Ishikawa (cell line): ENCODE data around the gene C11orf16.
A peak's percentile ranks its signal among the peaks of the same experiment; 100 is the strongest.

Experiments used
- CEBPB ChIP-seq: IDR thresholded peaks from 2 replicates; pipeline ENCODE4 v1.6.1; 2012
- CREB1 ChIP-seq: IDR thresholded peaks from 2 replicates; pipeline ENCODE4 v1.6.1; 2012; ENCODE audit warnings: low read depth
- EGR1 ChIP-seq: IDR thresholded peaks from 2 replicates; pipeline ENCODE4 v1.6.1; 2012
- EP300 ChIP-seq: IDR thresholded peaks from 2 replicates; pipeline ENCODE4 v1.6.1; 2012; ENCODE audit warnings: borderline replicate concordance
- FOXM1 ChIP-seq: IDR thresholded peaks from 2 replicates; pipeline ENCODE4 v1.6.1; 2012; ENCODE audit warnings: low read depth, borderline replicate concordance
- MAX ChIP-seq: IDR thresholded peaks from 2 replicates; pipeline ENCODE4 v1.6.1; 2012
- NFIC ChIP-seq: IDR thresholded peaks from 2 replicates; pipeline ENCODE4 v1.6.1; 2012
- RAD21 ChIP-seq: IDR thresholded peaks from 2 replicates; pipeline ENCODE4 v1.6.1; 2012; ENCODE audit warnings: low read depth
- REST ChIP-seq: IDR thresholded peaks from 2 replicates; pipeline ENCODE4 v1.6.1; 2012; ENCODE audit warnings: low read depth, mild to moderate bottlenecking
- TAF1 ChIP-seq: IDR thresholded peaks from 2 replicates; pipeline ENCODE4 v1.6.1; 2012; ENCODE audit warnings: low read depth, mild to moderate bottlenecking
- TCF12 ChIP-seq: IDR thresholded peaks from 2 replicates; pipeline ENCODE4 v1.6.1; 2012; ENCODE audit warnings: low read depth
- TEAD4 ChIP-seq: IDR thresholded peaks from 2 replicates; pipeline ENCODE4 v1.6.1; 2012
- USF1 ChIP-seq: IDR thresholded peaks from 2 replicates; pipeline ENCODE4 v1.6.1; 2012
- YY1 ChIP-seq: IDR thresholded peaks from 2 replicates; pipeline ENCODE4 v1.6.1; 2012; ENCODE audit warnings: low read depth
- ZBTB7A ChIP-seq: IDR thresholded peaks from 2 replicates; pipeline ENCODE4 v1.6.1; 2012; ENCODE audit warnings: low read depth

The C11orf16 gene

GRCh38 chr11:8925711-8926110 is 7.0 kb downstream of the C11orf16 start:
- TF ChIP-seq RAD21: no peak
- TF ChIP-seq NFIC: no peak
- no peak for TF ChIP-seq REST
- TF ChIP-seq TCF12: no peak
- TF ChIP-seq FOXM1: no peak
- no peak for TF ChIP-seq ZBTB7A
- no peak for TF ChIP-seq EP300
- TF ChIP-seq EGR1: no peak
- TF ChIP-seq TEAD4: no peak
- no peak for TF ChIP-seq YY1
- no peak for TF ChIP-seq MAX
- no peak for TF ChIP-seq CEBPB
- no peak for TF ChIP-seq TAF1
- no peak for TF ChIP-seq USF1
- TF ChIP-seq CREB1: no peak

GRCh38 chr11:8922691-8923090 is 10.1 kb downstream of the C11orf16 start:
- TF ChIP-seq TEAD4: no peak
- no peak for TF ChIP-seq CEBPB
- no peak for TF ChIP-seq EP300
- no peak for TF ChIP-seq REST
- no peak for TF ChIP-seq RAD21
- TF ChIP-seq YY1: no peak
- TF ChIP-seq USF1: no peak
- no peak for TF ChIP-seq CREB1
- no peak for TF ChIP-seq EGR1
- no peak for TF ChIP-seq NFIC
- no peak for TF ChIP-seq MAX
- TF ChIP-seq ZBTB7A: no peak
- TF ChIP-seq FOXM1: no peak
- no peak for TF ChIP-seq TCF12

GRCh38 chr11:8917157-8917825 is 15.5 kb downstream of the C11orf16 start:
- peak; percentile 63; the same call in 1 of the 2 replicates for TF ChIP-seq MAX
- no peak for TF ChIP-seq RAD21
- no peak for TF ChIP-seq USF1
- TF ChIP-seq TCF12: peak; percentile 95
- TF ChIP-seq EGR1: no peak
- TF ChIP-seq YY1: peak; percentile 48; the same call in 1 of the 2 replicates
- no peak for TF ChIP-seq FOXM1
- peak; percentile 94 for TF ChIP-seq NFIC
- no peak for TF ChIP-seq CREB1
- no peak for TF ChIP-seq TAF1
- no peak for TF ChIP-seq REST
- TF ChIP-seq CEBPB: peak; percentile 40; the same call in 1 of the 2 replicates
- peak; percentile 100 for TF ChIP-seq TEAD4
- peak; percentile 83 for TF ChIP-seq EP300
- no peak for TF ChIP-seq ZBTB7A
